CD14-positive monocyte (primary cell): ENCODE measurements around the gene C5. TPM values are rescaled to one million over a fixed set of nuclear protein-coding genes. Genes with fewer than 3 reads are reported as not detected.
"Not testable (repeated sequence)": the region's sequence is repeated elsewhere in the genome, so short reads cannot be mapped to it uniquely, and the experiment has no call there.

ENCODE experiments used
- DNase-seq, 3 donors: peaks; one replicate each; pipeline ENCODE4 v3.0.0-alpha.2; 2011 to 2022
- H2AFZ ChIP-seq: 2 replicates; pipeline ENCODE4 v1.6.0; 2012; ENCODE audit warnings: mild to moderate bottlenecking, low read depth, low read length, inconsistent platforms; ENCODE audit not compliant: insufficient read depth, poor library complexity, severe bottlenecking
- H3K27ac ChIP-seq, 2 donors: 1 replicate in 1 of 2; 2 replicates in 1 of 2; pipeline ENCODE4 v1.5.1; 2012 to 2013; ENCODE audit warnings: low read length in 2 of 2, control low read depth in 1 of 2, inconsistent platforms in 1 of 2, low read depth in 1 of 2, mild to moderate bottlenecking in 1 of 2
- H3K27me3 ChIP-seq, 2 donors: one replicate each; pipeline versions ENCODE4 v1.6.0 to v1.6.1; 2011 to 2013; ENCODE audit warnings: low read length in 2 of 2; ENCODE audit not compliant: control insufficient read depth in 2 of 2, insufficient read depth in 2 of 2
- H3K36me3 ChIP-seq, 2 donors: replicated peaks in 1 of 2; 1 replicate in 1 of 2; 2 replicates in 1 of 2; pipeline versions ENCODE4 v1.5.1 to v1.6.1; 2012 to 2013; ENCODE audit warnings: low read length in 2 of 2, control low read depth in 1 of 2, inconsistent platforms in 1 of 2, mild to moderate bottlenecking in 1 of 2; ENCODE audit not compliant: insufficient read depth in 2 of 2, control insufficient read depth in 1 of 2
- H3K4me1 ChIP-seq, 2 donors: 1 replicate in 1 of 2; 2 replicates in 1 of 2; pipeline versions ENCODE4 v1.5.1 to v1.6.1; 2012 to 2013; ENCODE audit warnings: low read length in 2 of 2, control low read depth in 1 of 2, inconsistent platforms in 1 of 2, mild to moderate bottlenecking in 1 of 2, moderate library complexity in 1 of 2; ENCODE audit not compliant: insufficient read depth in 2 of 2, control insufficient read depth in 1 of 2
- H3K4me2 ChIP-seq: replicated peaks from 2 replicates; pipeline ENCODE3; 2012; ENCODE audit warnings: low read length, moderate library complexity, mild to moderate bottlenecking; ENCODE audit not compliant: poor library complexity, severe bottlenecking; ENCODE audit errors: extremely low read depth
- H3K4me3 ChIP-seq, 3 experiments: fragments of 200-600 bp in 1 of 3; sonication (generic) in 1 of 3; replicated peaks in 1 of 3; 1 replicate in 2 of 3; 2 replicates in 1 of 3; pipeline ENCODE4 v1.5.1; 2011 to 2013; ENCODE audit warnings: low read length in 3 of 3, mild to moderate bottlenecking in 3 of 3, control low read depth in 2 of 3, low read depth in 2 of 3, inconsistent platforms in 1 of 3, moderate library complexity in 1 of 3
- H3K79me2 ChIP-seq: 2 replicates; pipeline ENCODE4 v1.6.0; 2012; ENCODE audit warnings: mild to moderate bottlenecking, control low read depth, inconsistent platforms, low read length, moderate library complexity; ENCODE audit not compliant: insufficient read depth
- H3K9ac ChIP-seq: 2 replicates; pipeline ENCODE4 v1.6.0; 2017; ENCODE audit warnings: low read length, mild to moderate bottlenecking; ENCODE audit not compliant: insufficient read depth, poor library complexity, severe bottlenecking
- H3K9me3 ChIP-seq, 2 donors: replicated peaks in 1 of 2; 1 replicate in 1 of 2; 2 replicates in 1 of 2; pipeline versions ENCODE4 v1.5.1 to v1.6.1; 2012 to 2013; ENCODE audit warnings: low read length in 2 of 2, control low read depth in 1 of 2; ENCODE audit not compliant: control insufficient read depth in 1 of 2, insufficient read depth in 1 of 2
- H4K20me1 ChIP-seq: 2 replicates; pipeline ENCODE4 v1.6.0; 2012; ENCODE audit warnings: mild to moderate bottlenecking, low read length, control low read depth, moderate library complexity; ENCODE audit not compliant: insufficient read depth
- H3K27ac Mint-ChIP-seq, 7 donors: one replicate each; pipeline ENCODE4 v1.8.0; 2020; ENCODE audit warnings: mild to moderate bottlenecking in 7 of 7, mixed read lengths in 7 of 7, moderate library complexity in 6 of 7, inconsistent platforms in 2 of 7
- H3K27me3 Mint-ChIP-seq, 3 donors: one replicate each; pipeline ENCODE4 v1.8.0; 2021 to 2022; ENCODE audit warnings: low read depth in 3 of 3, mild to moderate bottlenecking in 3 of 3, mixed read lengths in 3 of 3, moderate library complexity in 3 of 3, inconsistent platforms in 1 of 3
- H3K36me3 Mint-ChIP-seq, 2 donors: one replicate each; pipeline ENCODE4 v1.8.0; 2020; ENCODE audit warnings: mixed read lengths in 2 of 2, inconsistent platforms in 1 of 2, mild to moderate bottlenecking in 1 of 2
- H3K4me1 Mint-ChIP-seq: one replicate; pipeline ENCODE4 v1.8.0; 2020; ENCODE audit warnings: mild to moderate bottlenecking, mixed read lengths
- H3K4me3 Mint-ChIP-seq, 2 donors: one replicate each; pipeline ENCODE4 v1.8.0; 2020; ENCODE audit warnings: mild to moderate bottlenecking in 2 of 2, mixed read lengths in 2 of 2, moderate library complexity in 1 of 2
- H3K9me3 Mint-ChIP-seq, 7 donors: one replicate each; pipeline ENCODE4 v1.8.0; 2020 to 2022; ENCODE audit warnings: mixed read lengths in 7 of 7, mild to moderate bottlenecking in 6 of 7, moderate library complexity in 6 of 7, inconsistent platforms in 2 of 7
- CTCF ChIP-seq: fragments of 200-600 bp; IDR thresholded peaks from one replicate; pipeline ENCODE4 v1.8.0; 2022; ENCODE audit warnings: antibody characterized with exemption, mild to moderate bottlenecking
- WGBS: methylation state at CpG from one replicate; pipeline ENCODE4 v1.1.5; 2013; ENCODE audit warnings: missing lambda C conversion rate; ENCODE audit not compliant: insufficient coverage; 5-methylcytosine and 5-hydroxymethylcytosine counted together
- intact Hi-C, 2 donors: fragments of 100-400 bp; cut with micrococcal nuclease; formaldehyde crosslinking; loops; one replicate each; pipeline versions ENCODE4 v1.15.0 to v1.15.1; 2023
- polyA plus RNA-seq, 3 donors: library from polyadenylated mRNA; depleted of rRNA in 1 of 3; unstranded in 2 of 3; stranded (reverse) in 1 of 3; fragments of 300-500 nt in 2 of 3; fragments of >200 nt in 1 of 3; fragmentation: Illumina TruSeq in 2 of 3; gene quantifications; 1 replicate in 2 of 3; 2 replicates in 1 of 3; pipeline ENCODE4 v1.2.3, GENCODE V29; 2012 to 2021

C5 gene
- polyA plus RNA-seq, 3 donors = 0.66 to 3.5 (median 1.2) TPM

DNA sequence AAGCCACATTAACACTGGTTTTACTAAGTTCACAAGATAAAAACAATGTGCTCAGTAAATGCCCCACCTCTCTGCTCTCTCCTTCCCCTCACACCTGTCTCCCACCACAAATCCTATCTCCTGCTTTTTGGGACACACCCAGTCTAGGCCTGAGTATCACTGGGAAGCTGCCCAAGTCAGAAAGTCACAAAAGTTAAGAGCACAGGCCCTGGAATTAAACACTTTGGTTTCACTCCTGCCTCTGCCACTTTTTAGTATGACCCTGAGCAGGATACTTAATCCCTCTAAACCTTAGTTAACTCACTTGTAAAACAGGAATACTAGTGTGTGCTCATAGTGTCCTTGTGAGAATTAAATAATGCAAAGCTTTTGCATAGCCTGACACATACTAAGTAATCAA is 11.3 kb downstream of the C5 start:
- intact Hi-C loops = no loop called here
- no peak overlapping the region for H3K27ac ChIP-seq
- H4K20me1 ChIP-seq = no peaks in the 10 kb centered on the region
- H3K4me2 ChIP-seq = no peak overlapping the region
- peaks cover 0 to 1% (median 0%) of the 10 kb centered on the region in 7 donors for H3K9me3 Mint-ChIP-seq
- no peak overlapping the region for H3K4me3 ChIP-seq
- no peak overlapping the region for H3K9ac ChIP-seq
- H3K27me3 Mint-ChIP-seq = peaks cover 0 to 1% (median 0%) of the 10 kb centered on the region in 3 donors
- H3K79me2 ChIP-seq = no peaks in the 10 kb centered on the region
- no peaks in the 10 kb centered on the region for H3K9me3 ChIP-seq
- H3K36me3 ChIP-seq = no peaks in the 10 kb centered on the region
- H3K4me1 Mint-ChIP-seq = peaks cover under 1% of the 10 kb centered on the region
- TF ChIP-seq CTCF = no peak
- no peak overlapping the region for H3K27ac Mint-ChIP-seq
- H2AFZ ChIP-seq = no peak overlapping the region
- no peak for DNase-seq
- no peaks in the 10 kb centered on the region for H3K27me3 ChIP-seq
- peaks cover 4 to 5% of the 10 kb centered on the region in 2 donors for H3K36me3 Mint-ChIP-seq
- H3K4me1 ChIP-seq = no peaks in the 10 kb centered on the region
- H3K4me3 Mint-ChIP-seq = no peak overlapping the region

DNA sequence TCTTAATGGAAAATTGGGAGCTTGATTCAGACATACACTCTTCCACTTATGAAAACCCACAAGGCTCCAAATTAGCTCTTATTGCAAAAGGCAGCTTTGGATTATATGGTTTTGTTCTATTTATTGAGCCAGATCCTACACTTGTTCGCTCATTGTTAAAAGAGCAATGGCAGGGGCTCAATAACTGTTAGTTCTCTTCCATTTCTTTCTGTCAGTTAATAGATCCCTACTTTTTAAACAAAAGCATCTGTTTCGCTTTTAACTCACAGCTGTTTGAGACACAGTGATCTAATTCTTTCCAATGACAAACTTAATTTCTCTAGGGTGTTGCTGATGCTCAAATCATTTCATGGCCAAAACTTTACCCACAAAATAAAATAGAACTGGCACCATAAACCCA is 11.7 kb downstream of the C5 start:
- peaks cover 3 to 5% of the 10 kb centered on the region in 2 donors for H3K36me3 Mint-ChIP-seq
- H3K27ac Mint-ChIP-seq = no peak overlapping the region
- H3K9me3 ChIP-seq = no peaks in the 10 kb centered on the region
- H3K4me1 Mint-ChIP-seq = peaks cover 2% of the 10 kb centered on the region
- H3K27me3 Mint-ChIP-seq = peaks cover 0 to 1% (median 0%) of the 10 kb centered on the region in 3 donors
- no peak overlapping the region for H3K4me3 Mint-ChIP-seq
- no peaks in the 10 kb centered on the region for H3K27me3 ChIP-seq
- H3K4me1 ChIP-seq = no peaks in the 10 kb centered on the region
- no peak for TF ChIP-seq CTCF
- H4K20me1 ChIP-seq = no peaks in the 10 kb centered on the region
- no peak for DNase-seq
- H3K27ac ChIP-seq = no peak overlapping the region
- WGBS = 100% methylated on average over 1 of the region's 2 CpGs
- peaks cover 0 to under 1% (median 0%) of the 10 kb centered on the region in 7 donors for H3K9me3 Mint-ChIP-seq
- no peak overlapping the region for H3K9ac ChIP-seq
- intact Hi-C loops = no loop called here
- H3K79me2 ChIP-seq = no peaks in the 10 kb centered on the region
- H3K36me3 ChIP-seq = no peaks in the 10 kb centered on the region
- no peak overlapping the region for H2AFZ ChIP-seq
- H3K4me3 ChIP-seq = no peak overlapping the region
- no peak overlapping the region for H3K4me2 ChIP-seq

DNA sequence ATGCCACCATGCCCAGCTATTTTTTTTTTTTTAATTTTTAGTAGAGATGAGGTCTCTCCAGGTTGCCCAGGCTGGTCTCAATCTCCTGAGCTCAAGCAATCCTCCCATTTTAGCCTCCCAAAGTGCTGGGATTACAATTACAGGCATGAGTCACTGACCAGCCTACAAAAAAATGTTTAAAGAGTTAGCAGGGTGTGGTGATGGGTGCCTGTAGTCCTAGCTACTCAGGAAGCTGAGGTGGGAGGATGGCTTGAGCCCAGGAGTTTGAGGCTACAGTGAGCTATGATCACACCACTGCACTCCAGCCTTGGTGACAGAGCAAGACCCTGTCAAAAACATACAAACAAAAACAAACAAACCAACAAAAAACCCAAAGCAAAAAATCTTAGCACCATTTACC is 14.4 kb downstream of the C5 start:
- H3K4me3 Mint-ChIP-seq, H3K4me1 Mint-ChIP-seq, H2AFZ ChIP-seq, H3K9me3 ChIP-seq, DNase-seq, H3K4me2 ChIP-seq, H3K9ac ChIP-seq, H3K4me1 ChIP-seq, H3K36me3 ChIP-seq, H3K27ac ChIP-seq, H3K9me3 Mint-ChIP-seq, H4K20me1 ChIP-seq, H3K36me3 Mint-ChIP-seq, H3K27ac Mint-ChIP-seq, H3K27me3 Mint-ChIP-seq, H3K79me2 ChIP-seq, H3K27me3 ChIP-seq, H3K4me3 ChIP-seq, intact Hi-C loops: not testable (repeated sequence)
